Neural cell (in vitro differentiated cells): ENCODE results near the gene MAD2L2. TPM values are rescaled to one million over a fixed set of nuclear protein-coding genes. Genes with fewer than 3 reads are reported as not detected.

Source experiments
- H2AFZ ChIP-seq: fragments of 200-600, 300-800 bp; sonication (generic), shearing (Covaris generic); 2 replicates; pipeline ENCODE4 v1.6.0; 2014; ENCODE audit warnings: low read depth, mild to moderate bottlenecking, antibody characterized with exemption, low read length, moderate library complexity
- H3F3A ChIP-seq: fragments of 200-600 bp; shearing (Covaris generic); 2 replicates; pipeline ENCODE4 v1.6.1; 2016; ENCODE audit warnings: mild to moderate bottlenecking, moderate library complexity, mixed read lengths, antibody characterized with exemption, low read length; ENCODE audit not compliant: insufficient read depth, poor library complexity, severe bottlenecking
- H3K27ac ChIP-seq: fragments of 200-600, 300-800 bp; sonication (generic), shearing (Covaris generic); 2 replicates; pipeline ENCODE4 v1.5.1; 2014; ENCODE audit warnings: mild to moderate bottlenecking, low read length, moderate library complexity
- H3K27me3 ChIP-seq: fragments of 300-800, 200-600 bp; sonication (generic), shearing (Covaris generic); 2 replicates; pipeline ENCODE4 v1.6.0; 2014; ENCODE audit warnings: mild to moderate bottlenecking, low read depth, low read length, moderate library complexity; ENCODE audit not compliant: insufficient read depth
- H3K36me3 ChIP-seq: fragments of 300-800, 200-600 bp; sonication (generic), shearing (Covaris generic); 2 replicates; pipeline ENCODE4 v1.5.1; 2014; ENCODE audit warnings: mild to moderate bottlenecking, antibody characterized with exemption, low read length, moderate library complexity; ENCODE audit not compliant: insufficient read depth
- H3K4me2 ChIP-seq: fragments of 300-800, 200-600 bp; sonication (generic), shearing (Covaris generic); 2 replicates; pipeline ENCODE4 v1.6.0; 2014; ENCODE audit warnings: mild to moderate bottlenecking, low read length
- H3K4me3 ChIP-seq: fragments of 300-800, 200-600 bp; sonication (generic), shearing (Covaris generic); 2 replicates; pipeline ENCODE4 v1.5.1; 2014; ENCODE audit warnings: mild to moderate bottlenecking, low read length, moderate library complexity
- H3K79me2 ChIP-seq: fragments of 200-600 bp; shearing (Covaris generic); replicated peaks from 2 replicates; pipeline ENCODE4 v1.6.0; 2014; ENCODE audit warnings: mild to moderate bottlenecking, low read length, moderate library complexity; ENCODE audit not compliant: insufficient read depth
- H3K9ac ChIP-seq: fragments of 300-800, 200-600 bp; sonication (generic), shearing (Covaris generic); 2 replicates; pipeline ENCODE4 v1.6.1; 2016; ENCODE audit warnings: mild to moderate bottlenecking, low read length, mixed read lengths
- H3K9me2 ChIP-seq: fragments of 200-600 bp; shearing (Covaris generic); 2 replicates; pipeline ENCODE4 v1.6.1; 2016; ENCODE audit warnings: mild to moderate bottlenecking, low read length, mixed read lengths; ENCODE audit not compliant: insufficient read depth
- H3K9me3 ChIP-seq: fragments of 200-600, 300-800 bp; sonication (generic), shearing (Covaris generic); 2 replicates; pipeline ENCODE4 v1.6.1; 2016; ENCODE audit warnings: mild to moderate bottlenecking, mixed run types, low read length, moderate library complexity, mixed read lengths
- H4K20me1 ChIP-seq: fragments of 200-600 bp; shearing (Covaris generic); 2 replicates; pipeline ENCODE4 v1.6.1; 2016; ENCODE audit warnings: mild to moderate bottlenecking, mixed run types; ENCODE audit not compliant: insufficient read depth
- CTCF ChIP-seq: fragments of 450-650 bp; IDR thresholded peaks from 2 replicates; pipeline ENCODE4 v1.5.1; 2014; ENCODE audit warnings: antibody characterized with exemption, mild to moderate bottlenecking, moderate library complexity; ENCODE audit not compliant: poor library complexity, severe bottlenecking
- EP300 ChIP-seq: fragments of 450-650 bp; conservative IDR thresholded peaks from 2 replicates; pipeline ENCODE4 v1.6.1; 2014; ENCODE audit warnings: antibody characterized with exemption, mild to moderate bottlenecking, moderate library complexity; ENCODE audit not compliant: poor library complexity, severe bottlenecking
- EZH2 ChIP-seq: fragments of 200-600, 300-800 bp; shearing (Covaris generic), sonication (generic); IDR thresholded peaks from 2 replicates; pipeline ENCODE4 v1.6.1; 2014; ENCODE audit warnings: antibody characterized with exemption, low read length, borderline replicate concordance, mild to moderate bottlenecking; ENCODE audit not compliant: insufficient read depth, poor library complexity, severe bottlenecking
- MXI1 ChIP-seq: fragments of 450-650 bp; conservative IDR thresholded peaks from 2 replicates; pipeline ENCODE4 v1.6.1; 2014; ENCODE audit warnings: antibody characterized with exemption, mild to moderate bottlenecking; ENCODE audit not compliant: poor library complexity, severe bottlenecking
- POLR2AphosphoS5 ChIP-seq: IDR thresholded peaks from 2 replicates; pipeline ENCODE4 v1.6.1; 2012
- RAD21 ChIP-seq: fragments of 450-650 bp; conservative IDR thresholded peaks from 2 replicates; pipeline ENCODE4 v1.6.1; 2014; ENCODE audit warnings: antibody characterized with exemption, mild to moderate bottlenecking, moderate library complexity
- REST ChIP-seq: IDR thresholded peaks from 2 replicates; pipeline ENCODE4 v1.6.1; 2012; ENCODE audit warnings: borderline replicate concordance
- SMC3 ChIP-seq: fragments of 450-650 bp; conservative IDR thresholded peaks from 2 replicates; pipeline ENCODE4 v1.6.1; 2014; ENCODE audit warnings: antibody characterized with exemption, mild to moderate bottlenecking, moderate library complexity; ENCODE audit not compliant: poor library complexity
- TAF1 ChIP-seq: IDR thresholded peaks from 2 replicates; pipeline ENCODE4 v1.6.1; 2012; ENCODE audit warnings: low read depth
- polyA plus RNA-seq: library from polyadenylated mRNA; depleted of rRNA; stranded (reverse); fragments of >200 nt; gene quantifications from 2 replicates; pipeline ENCODE4 v1.2.3, GENCODE V29; 2014

Gene MAD2L2
- polyA plus RNA-seq, 1 donor from 2014 or later, result 182 TPM

DNA sequence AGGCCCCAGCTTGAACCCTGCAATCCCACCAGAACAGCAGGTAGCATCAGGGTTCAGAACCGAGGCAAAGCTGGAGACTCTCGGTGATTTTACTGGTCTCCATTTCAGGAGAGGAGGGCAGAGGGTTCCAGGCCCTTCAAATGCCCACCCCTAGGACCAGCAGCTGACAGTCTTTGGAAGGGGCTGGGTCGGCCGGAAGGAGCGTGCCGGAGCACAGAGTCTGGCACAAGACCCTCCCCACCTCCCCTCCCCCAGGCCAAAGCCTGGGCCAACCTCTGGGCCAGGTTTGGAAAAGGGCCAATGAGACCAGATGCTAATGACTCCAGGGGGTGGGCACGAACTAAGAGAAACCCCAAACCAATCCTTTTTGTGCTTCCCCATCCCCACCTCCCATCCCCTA is 33.6 kb downstream of the MAD2L2 start:
- TF ChIP-seq CTCF (no peak), SMC3 (no peak), MXI1 (no peak), POLR2AphosphoS5 (no peak), EP300 (no peak), REST (no peak), RAD21 (no peak), EZH2 (no peak), TAF1 (no peak)
- Histone ChIP-seq H3K36me3 (no peaks in the 10 kb centered on the region), H3K27ac (no peak overlapping the region), H3K9me2 (no peaks in the 10 kb centered on the region), H2AFZ (no peak overlapping the region), H3K27me3 (no peaks in the 10 kb centered on the region), H3K9ac (no peak overlapping the region), H3K79me2 (no peaks in the 10 kb centered on the region), H3F3A (no peaks in the 10 kb centered on the region), H4K20me1 (no peaks in the 10 kb centered on the region), H3K4me2 (no peak overlapping the region), H3K4me3 (no peak overlapping the region), H3K9me3 (no peaks in the 10 kb centered on the region)

DNA sequence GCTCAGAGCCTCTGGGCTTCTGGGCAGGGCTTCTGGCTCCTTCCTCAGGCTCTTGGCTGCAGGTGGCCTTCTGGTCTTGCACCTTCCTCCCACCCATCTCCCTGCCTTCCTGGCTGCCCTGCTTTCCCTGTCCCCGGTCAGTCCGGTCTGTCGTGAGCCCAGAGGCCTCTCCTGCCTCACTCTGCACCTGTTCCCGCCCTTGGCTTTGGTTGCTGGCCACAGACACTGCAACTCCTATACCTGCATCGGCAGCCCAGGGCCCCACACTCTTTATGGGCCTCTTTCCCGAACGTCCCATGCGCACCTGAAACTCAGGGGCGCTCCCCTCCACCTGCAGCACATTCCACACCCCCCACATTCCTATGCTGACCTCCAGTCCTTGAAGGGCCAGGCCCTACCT is 34.6 kb downstream of the MAD2L2 start:
- Histone ChIP-seq H2AFZ (no peak overlapping the region), H3F3A (no peaks in the 10 kb centered on the region), H4K20me1 (no peaks in the 10 kb centered on the region), H3K9me3 (no peaks in the 10 kb centered on the region), H3K4me3 (no peak overlapping the region), H3K4me2 (no peak overlapping the region), H3K27me3 (no peaks in the 10 kb centered on the region), H3K79me2 (no peaks in the 10 kb centered on the region), H3K36me3 (no peaks in the 10 kb centered on the region), H3K27ac (no peak overlapping the region), H3K9ac (no peak overlapping the region), H3K9me2 (no peaks in the 10 kb centered on the region)
- TF ChIP-seq MXI1 (no peak), CTCF (no peak), EZH2 (no peak), TAF1 (no peak), REST (no peak), EP300 (no peak)
